ENCODE data around the gene ZMAT5. TPM values are rescaled to one million over a fixed set of nuclear protein-coding genes. Genes with fewer than 3 reads are reported as not detected.
"Not testable (repeated sequence)": the region's sequence is repeated elsewhere in the genome, so short reads cannot be mapped to it uniquely, and the experiment has no call there.

Gene ZMAT5
- polyA plus RNA-seq, 1 experiment = 16.4 TPM

GRCh38 chr22:29758068-29758622 is 8.7 kb downstream of the ZMAT5 start:
- ChIA-PET CTCF (no interaction called here), POLR2A (no interaction called here)
- Histone ChIP-seq H3K4me3 (ENCODE audit: low read depth, low read length) (no peak overlapping the region), H3K9me3 (ENCODE audit: control insufficient read depth, insufficient read depth, low read length) (no peaks in the 10 kb centered on the region), H3K27me3 (ENCODE audit: control insufficient read depth, insufficient read depth, low read length) (no peaks in the 10 kb centered on the region), H3K27ac (ENCODE audit: low read depth, low read length) (no peak overlapping the region)
- no peak for DNase-seq (ENCODE audit: low read depth, low spot score)
- no peak for TF ChIP-seq CTCF (IDR thresholded peaks at IDR 0.05; ENCODE audit: low read depth, low read length)

- ChIA-PET POLR2A (interaction anchor here (0.7 kb wide), 1 partner anchor 464 kb away, joined by 3 read pairs; no protein-coding TSS in a partner anchor), CTCF (interaction anchor here (0.9 kb wide), 1 partner anchor 248 kb away, joined by 4 read pairs; no protein-coding TSS in a partner anchor)
- Histone ChIP-seq H3K27me3 (ENCODE audit: control insufficient read depth, insufficient read depth, low read length) (no peaks in the 10 kb centered on the region), H3K9me3 (ENCODE audit: control insufficient read depth, insufficient read depth, low read length) (no peaks in the 10 kb centered on the region), H3K27ac (ENCODE audit: low read depth, low read length) (no peak overlapping the region), H3K4me3 (ENCODE audit: low read depth, low read length) (no peak overlapping the region)
- TF ChIP-seq CTCF (IDR thresholded peaks at IDR 0.05; ENCODE audit: low read depth, low read length) = no peak
- DNase-seq (ENCODE audit: low read depth, low spot score) = no peak
Observed at GRCh38 chr22:29757096-29757495, 9.7 kb downstream of the ZMAT5 start.

- DNase-seq (ENCODE audit: low read depth, low spot score) = no peak
- Histone ChIP-seq H3K4me3 (ENCODE audit: low read depth, low read length) (no peak overlapping the region), H3K9me3 (ENCODE audit: control insufficient read depth, insufficient read depth, low read length) (no peaks in the 10 kb centered on the region), H3K27ac (ENCODE audit: low read depth, low read length) (no peak overlapping the region), H3K27me3 (ENCODE audit: control insufficient read depth, insufficient read depth, low read length) (no peaks in the 10 kb centered on the region)
- no peak for TF ChIP-seq CTCF (IDR thresholded peaks at IDR 0.05; ENCODE audit: low read depth, low read length)
- ChIA-PET CTCF (no interaction called here), POLR2A (no interaction called here)
Observed at GRCh38 chr22:29756341-29756740, 10.5 kb downstream of the ZMAT5 start.

GRCh38 chr22:29755889-29756288 is 10.9 kb downstream of the ZMAT5 start:
- ChIA-PET CTCF (no interaction called here), POLR2A (no interaction called here)
- Histone ChIP-seq H3K4me3 (ENCODE audit: low read depth, low read length) (no peak overlapping the region), H3K9me3 (ENCODE audit: control insufficient read depth, insufficient read depth, low read length) (no peaks in the 10 kb centered on the region), H3K27ac (ENCODE audit: low read depth, low read length) (no peak overlapping the region), H3K27me3 (ENCODE audit: control insufficient read depth, insufficient read depth, low read length) (no peaks in the 10 kb centered on the region)
- no peak for DNase-seq (ENCODE audit: low read depth, low spot score)
- no peak for TF ChIP-seq CTCF (IDR thresholded peaks at IDR 0.05; ENCODE audit: low read depth, low read length)

GRCh38 chr22:29754658-29755395 is 12.0 kb downstream of the ZMAT5 start:
- H3K4me3 ChIP-seq (ENCODE audit: low read depth, low read length); CTCF ChIA-PET; H3K9me3 ChIP-seq (ENCODE audit: control insufficient read depth, insufficient read depth, low read length); DNase-seq (ENCODE audit: low read depth, low spot score); H3K27me3 ChIP-seq (ENCODE audit: control insufficient read depth, insufficient read depth, low read length); POLR2A ChIA-PET; H3K27ac ChIP-seq (ENCODE audit: low read depth, low read length): not testable (repeated sequence)
